ENCODE data around the gene LRRTM3.
A peak's percentile ranks its signal among the peaks of the same experiment; 100 is the strongest.

The LRRTM3 gene

GRCh38 chr10:66931340-66931948, 5.6 kb downstream of the LRRTM3 start:
- H2AFZ ChIP-seq (ENCODE audit: low read depth) = no peak overlapping the region
- H3K27ac ChIP-seq = no peak overlapping the region
- no peaks in the 10 kb centered on the region for H3K4me1 ChIP-seq (ENCODE audit: low read depth, poor library complexity, severe bottlenecking)
- no peak overlapping the region for H3K4me2 ChIP-seq
- H3K9ac ChIP-seq = no peak overlapping the region
- no peaks in the 10 kb centered on the region for H3K36me3 ChIP-seq (ENCODE audit: insufficient read depth)
- no peaks in the 10 kb centered on the region for H3K79me2 ChIP-seq (ENCODE audit: insufficient read depth, low read depth)
- H4K20me1 ChIP-seq (ENCODE audit: insufficient read depth) = no peaks in the 10 kb centered on the region
- no peak overlapping the region for H3K4me3 ChIP-seq (IDR thresholded peaks at IDR 0.05; ENCODE audit: insufficient read depth, low read depth, low read length)
- no peaks in the 10 kb centered on the region for H3K27me3 ChIP-seq (ENCODE audit: insufficient read depth, low read depth)
- peak; percentile 80 for TF ChIP-seq CTCF (conservative IDR thresholded peaks at IDR 0.05; ENCODE audit: low read depth, low read length)

- H3K27me3 ChIP-seq (ENCODE audit: insufficient read depth, low read depth) = no peaks in the 10 kb centered on the region
- H3K36me3 ChIP-seq (ENCODE audit: insufficient read depth) = no peaks in the 10 kb centered on the region
- no peak overlapping the region for H2AFZ ChIP-seq (ENCODE audit: low read depth)
- no peak overlapping the region for H3K4me3 ChIP-seq (IDR thresholded peaks at IDR 0.05; ENCODE audit: insufficient read depth, low read depth, low read length)
- H3K79me2 ChIP-seq (ENCODE audit: insufficient read depth, low read depth) = no peaks in the 10 kb centered on the region
- no peak for TF ChIP-seq CTCF (conservative IDR thresholded peaks at IDR 0.05; ENCODE audit: low read depth, low read length)
- H3K4me2 ChIP-seq = no peak overlapping the region
- no peaks in the 10 kb centered on the region for H3K4me1 ChIP-seq (ENCODE audit: low read depth, poor library complexity, severe bottlenecking)
- H4K20me1 ChIP-seq (ENCODE audit: insufficient read depth) = no peaks in the 10 kb centered on the region
- no peak overlapping the region for H3K27ac ChIP-seq
- no peak overlapping the region for H3K9ac ChIP-seq
Measured at GRCh38 chr10:66931949-66932343, 6.1 kb downstream of the LRRTM3 start.

GRCh38 chr10:66934711-66935110, 8.9 kb downstream of the LRRTM3 start:
- no peaks in the 10 kb centered on the region for H3K4me1 ChIP-seq (ENCODE audit: low read depth, poor library complexity, severe bottlenecking)
- no peaks in the 10 kb centered on the region for H4K20me1 ChIP-seq (ENCODE audit: insufficient read depth)
- H3K4me2 ChIP-seq = no peak overlapping the region
- no peak overlapping the region for H3K9ac ChIP-seq
- TF ChIP-seq CTCF (conservative IDR thresholded peaks at IDR 0.05; ENCODE audit: low read depth, low read length) = no peak
- H3K27ac ChIP-seq = no peak overlapping the region
- H2AFZ ChIP-seq (ENCODE audit: low read depth) = no peak overlapping the region
- H3K27me3 ChIP-seq (ENCODE audit: insufficient read depth, low read depth) = no peaks in the 10 kb centered on the region
- H3K4me3 ChIP-seq (IDR thresholded peaks at IDR 0.05; ENCODE audit: insufficient read depth, low read depth, low read length) = no peak overlapping the region
- H3K36me3 ChIP-seq (ENCODE audit: insufficient read depth) = no peaks in the 10 kb centered on the region
- H3K79me2 ChIP-seq (ENCODE audit: insufficient read depth, low read depth) = no peaks in the 10 kb centered on the region

GRCh38 chr10:66940965-66941364, 15.1 kb downstream of the LRRTM3 start:
- no peaks in the 10 kb centered on the region for H3K79me2 ChIP-seq (ENCODE audit: insufficient read depth, low read depth)
- no peak overlapping the region for H3K27ac ChIP-seq
- H3K4me2 ChIP-seq = no peak overlapping the region
- H3K9ac ChIP-seq = no peak overlapping the region
- no peaks in the 10 kb centered on the region for H3K27me3 ChIP-seq (ENCODE audit: insufficient read depth, low read depth)
- no peaks in the 10 kb centered on the region for H3K4me1 ChIP-seq (ENCODE audit: low read depth, poor library complexity, severe bottlenecking)
- H2AFZ ChIP-seq (ENCODE audit: low read depth) = no peak overlapping the region
- no peaks in the 10 kb centered on the region for H3K36me3 ChIP-seq (ENCODE audit: insufficient read depth)
- no peak overlapping the region for H3K4me3 ChIP-seq (IDR thresholded peaks at IDR 0.05; ENCODE audit: insufficient read depth, low read depth, low read length)
- no peaks in the 10 kb centered on the region for H4K20me1 ChIP-seq (ENCODE audit: insufficient read depth)
- no peak for TF ChIP-seq CTCF (conservative IDR thresholded peaks at IDR 0.05; ENCODE audit: low read depth, low read length)

All from KMS-11 (cell line).